ENCODE results near the gene DCP2.

The DCP2 gene

GRCh38 chr5:113044776-113045465 lies 68.3 kb downstream of the DCP2 start:
- DNase-seq (ENCODE audit: low read depth), result no peak

DNA sequence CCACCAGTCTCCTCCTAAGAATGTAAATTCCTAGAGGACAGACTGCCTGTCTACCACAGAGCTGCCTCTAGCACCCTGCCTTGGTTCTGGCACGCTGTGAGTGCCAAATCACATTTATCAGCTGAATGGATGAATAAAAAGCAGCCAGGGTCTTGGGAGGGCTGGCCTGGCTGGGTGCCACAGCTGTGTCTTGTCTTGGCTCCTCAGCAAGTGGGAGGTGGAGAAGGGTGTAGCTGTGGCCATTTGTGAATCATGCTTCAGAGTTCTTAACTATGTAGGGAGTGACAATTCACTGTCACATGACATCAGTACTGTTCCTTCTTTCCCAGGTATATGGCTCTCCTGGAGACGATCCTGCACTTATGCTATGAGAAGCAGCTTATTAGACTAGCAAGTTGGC lies 70.6 kb downstream of the DCP2 start:
- no peak for DNase-seq (ENCODE audit: low read depth)

DNA sequence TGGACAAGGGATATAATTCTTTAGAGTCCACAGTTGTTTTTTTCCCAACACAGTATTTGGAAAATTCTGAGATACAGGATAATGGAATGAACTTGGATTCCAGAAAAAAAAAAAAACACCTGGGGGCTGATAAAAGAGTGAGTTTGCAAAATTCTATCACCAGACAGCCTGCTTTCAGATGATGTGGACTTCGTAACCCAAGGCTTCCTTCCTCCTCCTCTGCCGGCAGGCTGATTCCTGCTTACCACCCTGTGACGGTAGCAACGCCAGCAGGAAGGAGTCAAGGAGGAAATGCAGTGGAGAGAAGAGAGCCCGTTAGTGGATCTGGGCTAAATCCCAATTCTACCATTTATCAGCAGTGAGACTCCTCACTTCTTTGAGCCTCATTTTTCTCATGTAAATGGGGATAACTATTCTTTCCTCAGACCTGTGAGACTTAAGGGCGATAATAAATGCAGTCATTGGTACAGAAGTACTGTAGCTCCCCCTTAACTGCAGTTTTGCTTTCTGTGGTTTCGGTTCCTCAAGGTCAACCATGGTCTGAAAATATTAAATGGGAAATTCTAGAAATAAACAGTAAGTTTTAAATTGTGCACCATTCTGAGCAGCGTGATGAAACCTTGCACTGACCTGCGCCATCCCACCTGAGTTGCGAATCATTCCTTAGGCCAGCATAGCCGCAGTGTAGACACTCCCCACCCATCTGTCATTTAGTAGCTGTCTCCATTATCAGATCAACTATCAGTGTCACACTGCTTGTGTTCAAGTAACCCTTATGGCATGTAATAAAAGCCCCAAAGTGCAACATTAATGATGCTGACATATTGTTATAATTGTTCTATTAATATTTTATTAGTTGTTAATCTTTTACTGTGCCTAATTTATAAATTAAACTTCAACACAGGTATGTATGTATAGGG lies 71.4 kb downstream of the DCP2 start:
- DNase-seq (ENCODE audit: low read depth), result no peak

- DNase-seq (ENCODE audit: low read depth), result no peak
Measured at GRCh38 chr5:113048931-113049330, 72.3 kb downstream of the DCP2 start.

DNA sequence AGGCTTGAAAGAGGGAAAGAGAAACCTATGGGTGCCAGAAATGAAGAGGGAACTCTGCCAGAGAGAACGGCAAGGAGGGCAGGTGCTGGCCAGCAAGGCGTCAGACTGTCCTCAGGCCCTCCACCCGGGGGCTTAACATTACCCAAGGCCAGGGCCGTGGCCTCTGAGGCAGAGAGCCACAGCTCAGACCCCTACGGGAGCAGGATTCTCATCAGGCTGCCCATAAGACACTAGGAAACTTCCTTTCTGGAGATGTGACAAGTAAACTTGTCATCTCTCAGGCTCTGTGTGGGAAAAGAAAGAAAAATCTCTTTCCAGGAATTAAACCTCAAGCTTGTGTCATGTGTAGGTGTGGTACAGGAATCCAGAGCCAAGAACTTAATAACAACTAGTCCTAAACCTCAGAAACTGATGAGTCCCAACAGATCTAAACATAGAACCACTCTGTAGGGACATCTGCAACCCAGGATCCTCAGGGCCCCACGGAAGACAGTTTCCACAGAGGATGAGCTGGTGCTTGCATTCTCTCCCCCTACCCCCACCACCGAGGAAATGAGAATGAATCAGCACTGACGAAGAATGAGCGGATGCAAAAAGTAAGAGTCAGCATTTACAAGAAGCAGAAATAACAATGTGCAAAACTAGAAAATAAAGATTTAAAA lies 74.3 kb downstream of the DCP2 start:
- DNase-seq (ENCODE audit: low read depth), result peak; percentile 61

DNA sequence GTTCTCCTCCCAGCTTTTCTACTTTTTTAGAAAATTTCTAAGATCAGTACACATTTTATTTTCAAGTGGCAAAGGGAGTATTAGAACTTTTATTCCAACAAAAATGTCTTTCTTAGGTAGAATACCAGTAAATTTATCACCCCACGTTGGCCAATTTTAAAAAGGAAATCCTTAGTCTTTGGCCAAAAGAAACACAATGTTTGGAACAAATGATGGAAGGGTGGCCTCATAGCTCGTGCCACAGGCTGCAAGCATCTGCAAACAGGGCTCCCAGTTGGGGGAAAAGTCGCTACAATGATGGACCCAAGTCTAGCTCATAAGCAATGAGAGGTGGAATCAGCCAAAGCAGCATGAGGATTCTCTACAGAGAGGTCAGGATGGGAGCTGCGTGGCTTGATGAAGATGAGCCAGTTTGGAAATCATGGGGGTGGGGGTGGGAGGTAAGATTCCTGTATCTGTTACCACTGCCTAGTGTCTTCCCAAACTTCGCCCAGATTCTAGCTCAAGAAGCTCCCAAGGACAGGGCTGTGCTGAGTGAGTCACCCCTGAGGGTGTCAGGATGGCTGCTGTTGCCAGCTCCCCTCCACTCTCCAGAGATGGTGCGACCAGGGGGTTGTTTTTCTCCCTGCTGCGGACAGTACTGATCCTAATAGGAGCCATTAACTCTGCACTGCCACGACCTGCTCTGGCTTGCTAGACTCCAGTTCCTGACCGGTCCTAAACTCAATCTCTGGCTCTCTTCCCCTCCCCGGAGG lies 75.6 kb downstream of the DCP2 start:
- no peak for DNase-seq (ENCODE audit: low read depth)

- DNase-seq (ENCODE audit: low read depth), result no peak
Measured at GRCh38 chr5:113053511-113053995, 77.0 kb downstream of the DCP2 start.

DNA sequence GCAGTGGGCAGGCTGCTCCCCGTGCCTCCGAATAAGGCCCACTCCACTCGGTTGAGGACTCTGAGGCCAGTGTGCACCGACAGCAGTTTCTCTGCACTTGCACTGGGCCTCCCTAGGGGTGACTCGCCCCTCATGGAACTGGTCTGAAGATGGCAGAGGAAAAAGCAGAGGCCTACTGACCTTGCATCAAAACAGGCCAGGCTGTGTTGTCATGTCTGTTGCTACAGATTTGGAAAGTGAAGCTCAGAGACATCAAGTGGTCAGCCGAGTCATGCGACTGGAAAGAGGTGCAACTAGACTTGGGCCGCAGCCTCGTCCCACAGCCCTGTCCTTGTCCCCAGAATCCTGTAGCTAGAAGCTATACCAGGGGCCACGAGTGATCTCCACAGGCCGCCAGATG lies 78.3 kb downstream of the DCP2 start:
- no peak for DNase-seq (ENCODE audit: low read depth)

DNA sequence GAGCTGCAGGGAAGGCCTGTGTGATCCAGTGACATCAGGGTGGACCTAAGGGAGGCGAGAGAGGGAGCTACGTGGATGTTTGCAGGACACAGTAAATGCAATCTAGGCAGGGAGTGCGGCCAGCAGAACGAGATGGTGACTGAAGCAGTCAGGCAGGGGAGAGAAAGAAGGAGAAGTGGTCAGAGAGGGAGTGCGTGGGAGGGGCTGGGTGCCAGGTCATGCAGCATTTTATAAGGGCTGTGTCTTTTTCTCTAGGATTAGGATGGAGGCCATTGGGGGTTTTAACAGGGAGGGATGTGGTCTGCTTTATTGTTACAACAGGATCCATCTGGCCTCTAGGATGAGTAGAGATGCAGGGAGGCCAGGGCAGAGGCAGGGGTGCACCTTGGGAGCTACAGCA lies 80.4 kb downstream of the DCP2 start:
- no peak for DNase-seq (ENCODE audit: low read depth)

DNA sequence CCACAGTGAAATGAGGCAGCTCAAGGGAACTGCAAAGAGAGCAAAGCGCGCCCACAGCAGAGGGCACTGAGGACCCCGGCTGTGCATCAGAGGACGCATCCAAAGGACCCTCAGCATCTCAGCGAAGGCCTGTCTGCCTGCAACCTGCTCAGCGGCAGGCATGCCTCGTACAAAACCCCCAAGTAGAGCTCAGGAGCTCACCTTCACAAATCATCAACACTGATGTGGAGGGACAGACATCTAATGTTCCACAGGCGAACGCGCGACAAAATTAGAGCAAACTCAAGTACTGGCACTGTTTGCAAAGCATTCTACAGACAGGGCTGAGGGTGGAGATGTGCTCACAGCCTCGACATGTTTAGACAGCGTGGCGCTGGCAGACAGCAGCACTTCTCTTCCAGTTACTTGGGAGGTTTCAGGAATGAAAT lies 81.0 kb downstream of the DCP2 start:
- DNase-seq (ENCODE audit: low read depth), result no peak

GRCh38 chr5:113058269-113058668 lies 81.7 kb downstream of the DCP2 start:
- no peak for DNase-seq (ENCODE audit: low read depth)

DNA sequence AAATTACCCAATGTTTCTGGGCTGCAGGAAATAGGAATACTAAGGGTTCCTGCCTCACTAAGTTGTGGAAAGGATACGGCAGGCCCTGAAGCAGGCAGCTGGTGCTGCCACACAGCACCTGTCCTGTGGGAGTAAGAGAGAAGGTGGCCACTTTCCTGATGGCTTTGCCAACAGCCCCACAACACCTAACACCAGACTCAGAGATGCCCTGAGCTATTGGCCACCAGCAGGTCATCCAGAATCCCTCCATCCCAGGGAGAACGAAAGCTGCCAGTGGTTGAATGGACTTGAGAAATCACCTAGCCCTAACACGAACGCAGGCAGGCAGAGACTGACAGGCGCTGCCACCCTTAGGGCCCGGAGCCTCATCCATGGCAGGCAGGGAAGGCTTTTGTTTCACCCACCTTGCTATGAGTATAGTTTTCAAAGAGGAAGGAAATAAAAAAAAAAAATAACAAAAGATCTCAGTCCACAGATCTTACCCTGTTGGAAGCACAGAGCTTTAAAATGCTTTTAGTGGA lies 82.2 kb downstream of the DCP2 start:
- DNase-seq (ENCODE audit: low read depth), result no peak

DNA sequence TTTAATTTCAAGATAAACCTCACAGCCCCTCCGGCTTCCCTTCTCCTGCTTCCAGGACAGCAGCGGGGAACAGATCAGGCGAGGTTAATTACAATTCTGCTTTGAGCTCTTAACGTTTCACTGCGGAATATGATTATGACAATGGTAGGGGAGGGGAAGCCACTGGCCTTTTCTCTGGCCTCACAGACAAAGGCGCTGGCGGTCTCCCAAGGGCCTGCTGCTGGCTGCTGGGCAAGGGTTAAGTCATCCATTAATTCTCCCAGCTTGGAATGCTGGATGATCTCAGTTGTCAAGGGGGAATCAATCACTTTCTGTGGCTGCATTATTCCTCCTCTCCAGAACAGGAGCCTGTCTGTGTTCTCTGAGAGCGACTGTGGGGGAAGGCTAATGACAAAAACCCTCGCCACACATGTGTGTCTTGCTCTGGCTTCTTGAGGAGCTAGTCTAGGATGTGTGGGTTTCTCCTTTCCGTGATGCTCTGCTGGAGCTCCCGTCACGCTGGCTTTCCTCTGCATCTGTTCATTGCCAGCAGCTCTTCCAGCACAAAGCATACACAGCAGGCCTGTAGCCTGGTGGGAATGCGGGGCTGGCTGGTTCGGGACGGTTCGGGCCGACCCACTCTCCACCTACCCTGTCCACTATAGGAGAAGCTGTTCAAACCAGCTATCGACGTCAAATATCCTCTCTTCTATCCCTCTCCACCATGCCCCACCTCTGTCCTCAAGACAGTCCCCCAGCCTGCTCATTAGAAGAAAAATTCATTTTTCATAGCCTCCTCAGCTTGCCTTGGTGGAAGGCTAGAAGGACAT lies 82.8 kb downstream of the DCP2 start:
- peak; percentile 77 for DNase-seq (ENCODE audit: low read depth)

- no peak for DNase-seq (ENCODE audit: low read depth)
Measured at GRCh38 chr5:113060408-113061025, 83.9 kb downstream of the DCP2 start.

DNA sequence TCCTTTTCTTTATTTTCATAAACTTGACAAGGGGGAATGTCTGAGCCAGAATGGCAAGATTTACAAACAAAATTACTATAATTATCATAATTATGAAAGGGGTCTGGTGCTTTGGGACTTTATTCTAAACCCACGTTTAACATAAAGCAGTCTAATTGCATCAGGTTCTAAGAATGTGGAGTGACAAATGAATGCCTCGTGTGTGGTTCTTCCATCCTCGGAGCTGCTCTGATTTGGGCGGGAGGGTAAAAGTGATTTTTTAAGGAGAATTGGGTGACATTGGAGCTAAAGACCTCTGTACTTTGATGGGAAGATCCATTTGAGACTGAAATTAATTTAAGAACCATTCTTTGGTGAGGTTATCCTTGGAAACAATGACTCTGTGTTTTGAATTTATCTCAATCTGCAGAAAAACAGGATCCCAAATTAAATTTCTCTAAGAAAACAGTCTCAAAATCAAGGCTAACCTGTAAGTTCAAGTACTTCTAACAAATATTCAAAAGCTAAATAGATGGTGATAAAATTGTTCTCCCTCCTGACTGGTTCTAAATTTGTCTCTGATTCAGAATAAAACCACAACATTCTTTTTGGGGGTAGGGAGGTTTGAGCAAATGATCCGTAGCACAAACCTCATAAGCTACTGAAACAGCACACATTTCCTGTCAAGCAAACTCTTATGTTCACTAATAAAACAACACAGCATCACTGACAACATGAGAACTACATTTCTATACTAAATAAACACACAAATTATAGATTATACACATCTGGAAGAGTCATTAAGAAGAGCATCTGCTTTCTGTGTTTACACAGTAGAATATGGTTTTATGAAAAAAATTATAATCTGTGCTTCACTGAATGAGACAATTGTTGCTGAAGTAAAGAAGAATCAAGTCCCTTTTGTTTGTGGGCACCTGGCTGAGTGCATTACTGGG lies 85.5 kb downstream of the DCP2 start:
- peak; percentile 32 for DNase-seq (ENCODE audit: low read depth)

GRCh38 chr5:113062869-113063508 lies 86.4 kb downstream of the DCP2 start:
- DNase-seq (ENCODE audit: low read depth), result no peak

GRCh38 chr5:113063927-113064326 lies 87.3 kb downstream of the DCP2 start:
- DNase-seq (ENCODE audit: low read depth), result no peak

DNA sequence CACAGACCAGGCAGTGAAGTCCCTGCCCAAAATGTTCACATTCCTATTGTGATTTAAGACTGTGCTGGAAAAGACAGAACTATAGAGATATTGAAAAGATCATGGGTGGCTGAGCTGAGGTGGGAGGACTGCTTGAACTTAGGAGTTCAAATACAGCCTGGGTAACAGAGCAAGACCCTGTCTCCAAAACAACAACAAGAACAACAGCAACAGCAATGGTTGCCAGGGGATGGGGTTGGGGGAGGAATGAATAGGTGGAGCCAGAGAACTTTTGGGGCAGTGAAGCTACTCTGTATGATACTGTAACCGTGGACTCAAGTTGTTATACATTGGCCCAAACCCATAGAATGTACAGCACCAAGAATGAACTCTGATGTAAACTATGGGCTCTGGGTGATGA lies 88.2 kb downstream of the DCP2 start:
- no peak for DNase-seq (ENCODE audit: low read depth)

DNA sequence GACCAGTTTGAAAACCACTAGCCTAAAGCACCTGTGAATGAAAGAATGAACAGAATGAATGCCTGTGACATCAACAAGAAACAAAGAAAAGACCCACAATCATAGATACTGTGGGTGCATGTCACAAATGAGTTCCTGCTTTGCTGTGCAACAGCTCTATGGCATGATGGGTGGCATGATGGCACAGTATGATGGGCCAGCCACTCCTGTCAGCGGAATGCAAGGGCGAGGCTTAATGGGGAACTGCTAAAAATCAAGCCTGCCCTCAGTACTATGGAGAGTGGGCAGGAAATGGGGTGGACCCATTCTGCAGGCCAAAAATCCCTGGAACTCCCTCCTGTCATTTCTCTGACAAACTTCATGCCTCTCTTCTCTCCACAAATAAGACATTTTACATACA lies 89.0 kb downstream of the DCP2 start:
- no peak for DNase-seq (ENCODE audit: low read depth)

Measured in GM04504 (cell line).